Ectodermal cell (in vitro differentiated cells): ENCODE results near the gene ARPC5.

Experiments
- H3K27ac ChIP-seq: 2 replicates; pipeline ENCODE4 v1.7.0; 2013; ENCODE audit warnings: mild to moderate bottlenecking, low read depth, low read length; ENCODE audit not compliant: insufficient read depth, poor library complexity, severe bottlenecking
- H3K27me3 ChIP-seq: 2 replicates; pipeline ENCODE4 v1.7.0; 2013; ENCODE audit warnings: mild to moderate bottlenecking, low read length; ENCODE audit not compliant: insufficient read depth, control insufficient read depth, poor library complexity, severe bottlenecking
- H3K36me3 ChIP-seq: one replicate; pipeline ENCODE4 v1.7.0; 2013; ENCODE audit warnings: low read length; ENCODE audit not compliant: control insufficient read depth, insufficient read depth
- H3K4me1 ChIP-seq: one replicate; pipeline ENCODE4 v1.7.0; 2013; ENCODE audit warnings: low read length; ENCODE audit not compliant: control insufficient read depth, insufficient read depth
- H3K4me3 ChIP-seq: 2 replicates; pipeline ENCODE4 v1.7.0; 2013; ENCODE audit warnings: low read depth, low read length, control low read depth; ENCODE audit not compliant: insufficient read depth
- H3K9me3 ChIP-seq: 2 replicates; pipeline ENCODE4 v1.7.0; 2013; ENCODE audit warnings: mild to moderate bottlenecking, low read length, moderate library complexity; ENCODE audit not compliant: control insufficient read depth
- WGBS, 2 experiments: methylation state at CpG; one replicate each; pipeline ENCODE4 v1.1.7; 2013; ENCODE audit warnings: missing lambda C conversion rate in 2 of 2; 5-methylcytosine and 5-hydroxymethylcytosine counted together

The ARPC5 gene

DNA sequence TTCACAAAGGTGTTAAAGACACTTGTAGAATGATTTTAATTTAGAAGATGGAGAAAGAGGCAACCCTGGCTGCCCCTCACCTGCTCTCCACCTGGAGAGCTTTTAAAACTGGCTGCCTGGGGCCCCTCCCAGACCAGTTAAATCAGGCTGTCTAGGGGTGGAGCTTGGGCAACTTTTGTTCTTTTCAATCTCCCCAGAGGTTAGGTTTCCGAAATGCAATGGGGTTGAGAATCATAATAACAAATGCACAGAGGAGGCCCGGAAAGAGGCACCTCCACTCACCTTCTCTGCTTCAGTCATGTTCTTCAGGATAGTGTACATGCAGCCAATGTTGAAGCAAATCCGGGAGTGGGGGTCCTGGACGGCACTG, 45.7 kb downstream of the ARPC5 start:
- Histone ChIP-seq H3K27me3 (no peaks in the 10 kb centered on the region), H3K9me3 (no peaks in the 10 kb centered on the region), H3K4me1 (peaks cover 4% of the 10 kb centered on the region), H3K27ac (no peak overlapping the region), H3K36me3 (no peaks in the 10 kb centered on the region), H3K4me3 (no peak overlapping the region)
- 89 to 93% methylated on average over 4 of the region's 4 CpGs for WGBS, 2 experiments

DNA sequence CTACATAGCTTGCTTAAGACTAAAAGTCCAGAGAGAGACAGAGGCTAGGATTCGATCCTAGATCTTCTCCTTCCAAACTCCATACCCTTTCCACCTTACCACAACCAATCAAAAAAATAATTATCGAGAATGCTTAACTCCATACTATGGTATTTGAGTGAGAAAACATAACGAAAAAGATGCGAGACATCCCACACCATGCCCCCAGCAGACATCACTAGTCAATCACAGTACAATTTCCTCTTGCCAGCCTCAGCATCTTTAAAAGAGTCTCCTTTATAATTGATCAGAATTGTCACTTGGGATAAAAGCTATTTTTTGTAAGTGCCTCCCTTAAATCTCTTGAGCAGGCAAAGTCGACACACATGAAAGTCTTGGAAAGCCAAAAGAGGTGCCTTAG, 46.2 kb downstream of the ARPC5 start:
- Histone ChIP-seq H3K27me3 (no peaks in the 10 kb centered on the region), H3K27ac (no peak overlapping the region), H3K9me3 (no peaks in the 10 kb centered on the region), H3K36me3 (no peaks in the 10 kb centered on the region), H3K4me3 (no peak overlapping the region), H3K4me1 (peaks cover 4% of the 10 kb centered on the region)
- WGBS, 2 experiments: 90 to 96% methylated on average over 5 of the region's 5 CpGs

DNA sequence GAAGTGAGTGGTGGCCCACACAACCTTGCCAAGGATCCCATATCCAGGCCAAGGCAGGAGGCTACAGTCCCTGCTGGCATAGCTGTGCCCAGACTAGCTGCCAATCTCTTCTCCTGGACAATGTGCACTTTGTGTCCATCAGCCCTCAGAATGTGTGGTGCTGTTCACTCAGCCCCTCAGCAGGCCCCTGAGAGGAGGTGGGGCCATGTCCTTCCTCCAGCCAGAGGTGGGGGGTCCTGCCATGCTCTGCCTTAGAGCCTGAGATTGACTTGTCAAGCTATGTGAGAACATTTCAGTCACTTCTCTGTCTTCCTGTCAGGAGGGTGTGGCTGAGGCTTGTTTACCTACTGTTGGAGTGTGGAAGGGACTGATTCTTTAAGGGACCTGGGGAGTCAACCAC, 46.8 kb downstream of the ARPC5 start:
- no peaks in the 10 kb centered on the region for H3K27me3 ChIP-seq
- no peak overlapping the region for H3K4me3 ChIP-seq
- no peaks in the 10 kb centered on the region for H3K9me3 ChIP-seq
- peaks cover 4% of the 10 kb centered on the region for H3K4me1 ChIP-seq
- H3K36me3 ChIP-seq: no peaks in the 10 kb centered on the region
- no peak overlapping the region for H3K27ac ChIP-seq

DNA sequence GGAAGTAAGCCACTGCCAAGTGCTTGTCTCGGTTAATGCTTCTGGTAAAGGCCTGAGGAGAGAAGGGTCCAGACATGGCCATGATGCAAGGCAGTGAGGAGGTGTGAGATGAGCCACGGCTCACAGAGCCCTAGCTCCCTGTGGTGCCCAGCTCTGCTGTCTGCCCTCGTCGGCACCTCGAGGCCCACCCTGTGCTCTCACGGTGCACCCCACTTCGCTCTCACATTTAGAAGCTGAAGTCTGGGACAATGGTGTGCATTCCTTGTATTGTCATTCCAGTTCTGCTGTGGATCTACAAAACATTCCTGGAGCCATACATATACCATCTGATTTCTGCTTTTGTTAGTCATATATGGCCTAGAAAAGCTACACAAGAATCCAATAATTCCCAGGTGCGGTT, 48.7 kb downstream of the ARPC5 start:
- Histone ChIP-seq H3K9me3 (no peaks in the 10 kb centered on the region), H3K27me3 (no peaks in the 10 kb centered on the region), H3K36me3 (no peaks in the 10 kb centered on the region), H3K4me1 (peaks cover 4% of the 10 kb centered on the region), H3K4me3 (no peak overlapping the region), H3K27ac (no peak overlapping the region)
- WGBS, 2 experiments: 92% methylated on average over 8 of the region's 8 CpGs

DNA sequence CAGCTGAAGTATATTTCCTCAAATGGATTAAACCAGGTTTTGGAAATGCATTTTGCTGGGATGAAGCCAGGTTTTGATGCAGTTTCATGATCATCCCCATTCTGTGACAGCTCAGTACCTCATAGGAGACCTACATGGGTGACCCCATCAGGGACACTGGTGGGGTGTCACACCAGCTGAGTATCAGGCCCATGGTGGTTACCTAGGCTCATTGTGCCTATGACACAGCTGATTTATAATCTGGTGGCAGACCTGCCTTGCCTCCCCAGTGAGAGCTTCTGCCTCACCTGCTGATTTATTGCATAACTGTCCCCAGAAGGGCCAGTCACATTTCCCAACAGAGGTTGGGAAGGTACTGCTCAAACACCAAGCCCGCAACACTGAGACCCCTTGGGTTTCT, 49.1 kb downstream of the ARPC5 start:
- WGBS, 2 experiments: 93 to 94% methylated on average over 1 of the region's 1 CpG
- Histone ChIP-seq H3K4me3 (no peak overlapping the region), H3K27ac (no peak overlapping the region), H3K27me3 (no peaks in the 10 kb centered on the region), H3K4me1 (peaks cover 4% of the 10 kb centered on the region), H3K36me3 (no peaks in the 10 kb centered on the region), H3K9me3 (no peaks in the 10 kb centered on the region)

DNA sequence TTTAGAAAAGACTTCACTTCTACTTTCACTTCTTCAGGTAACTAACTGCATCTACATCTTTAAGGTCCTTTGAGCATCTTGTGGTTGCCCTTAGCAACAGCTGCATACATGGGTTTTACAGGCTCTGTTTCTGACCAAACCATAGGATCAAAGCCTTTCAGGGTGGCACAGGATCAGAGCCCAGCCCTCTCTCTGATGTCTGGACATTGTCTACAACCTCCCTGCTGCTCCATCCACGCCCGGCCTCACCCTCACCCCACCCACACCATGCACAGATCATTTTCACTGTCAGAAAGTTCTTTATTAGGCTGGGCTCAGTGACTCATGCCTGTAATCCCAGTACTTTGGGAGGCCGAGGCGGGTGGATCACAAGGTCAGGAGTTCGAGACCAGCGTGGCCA, 50.5 kb downstream of the ARPC5 start:
- 87 to 89% methylated on average over 6 of the region's 6 CpGs for WGBS, 2 experiments
- no peaks in the 10 kb centered on the region for H3K9me3 ChIP-seq
- H3K36me3 ChIP-seq: no peaks in the 10 kb centered on the region
- H3K27me3 ChIP-seq: no peaks in the 10 kb centered on the region
- peaks cover 7% of the 10 kb centered on the region for H3K4me1 ChIP-seq
- H3K4me3 ChIP-seq: no peak overlapping the region
- no peak overlapping the region for H3K27ac ChIP-seq

DNA sequence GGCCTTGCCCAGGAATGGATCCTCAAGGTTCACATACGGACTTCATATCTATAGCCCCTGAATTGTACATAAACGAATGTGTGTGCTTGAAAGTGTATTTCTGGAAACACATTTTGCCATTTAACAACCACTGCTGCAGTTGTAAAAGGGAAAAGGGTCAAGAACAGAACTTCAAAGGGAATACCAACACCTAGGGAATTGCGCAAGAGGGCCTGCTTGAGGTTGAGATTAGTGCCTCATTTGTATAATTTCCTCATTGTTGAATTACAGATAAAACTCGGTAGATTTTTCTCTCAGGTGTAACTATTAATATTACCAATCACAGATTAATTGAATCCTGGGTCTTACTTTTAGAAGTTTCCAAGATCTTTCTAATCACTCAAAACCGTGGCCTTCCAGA, 51.4 kb downstream of the ARPC5 start:
- H3K9me3 ChIP-seq: no peaks in the 10 kb centered on the region
- WGBS, 2 experiments: 79 to 97% methylated on average over 3 to 5 of the region's 5 CpGs
- no peak overlapping the region for H3K4me3 ChIP-seq
- no peaks in the 10 kb centered on the region for H3K36me3 ChIP-seq
- no peaks in the 10 kb centered on the region for H3K27me3 ChIP-seq
- peaks cover 8% of the 10 kb centered on the region for H3K4me1 ChIP-seq
- no peak overlapping the region for H3K27ac ChIP-seq

DNA sequence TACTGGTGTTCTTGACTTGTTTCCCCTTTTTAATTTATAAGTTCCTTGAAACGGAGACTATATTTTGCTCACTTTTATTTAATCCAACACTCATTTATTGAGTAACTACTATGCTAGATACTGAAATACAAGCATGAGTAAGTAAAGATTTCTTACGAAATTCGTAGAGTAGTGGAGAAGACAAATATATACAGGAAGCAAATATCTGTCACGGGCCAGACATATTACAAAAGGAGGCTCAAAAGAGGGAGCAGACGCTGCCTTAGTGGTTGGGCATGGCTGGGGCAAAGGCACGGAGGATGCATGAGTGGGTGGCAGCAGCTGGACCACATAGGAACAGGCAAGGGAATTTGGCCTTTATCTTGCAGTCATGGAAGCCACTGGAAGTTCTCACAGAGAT, 52.1 kb downstream of the ARPC5 start:
- H3K4me3 ChIP-seq: no peak overlapping the region
- peaks cover 3% of the 10 kb centered on the region for H3K4me1 ChIP-seq
- no peak overlapping the region for H3K27ac ChIP-seq
- no peaks in the 10 kb centered on the region for H3K9me3 ChIP-seq
- 92 to 94% methylated on average over 6 of the region's 6 CpGs for WGBS, 2 experiments
- H3K36me3 ChIP-seq: no peaks in the 10 kb centered on the region
- H3K27me3 ChIP-seq: no peaks in the 10 kb centered on the region

DNA sequence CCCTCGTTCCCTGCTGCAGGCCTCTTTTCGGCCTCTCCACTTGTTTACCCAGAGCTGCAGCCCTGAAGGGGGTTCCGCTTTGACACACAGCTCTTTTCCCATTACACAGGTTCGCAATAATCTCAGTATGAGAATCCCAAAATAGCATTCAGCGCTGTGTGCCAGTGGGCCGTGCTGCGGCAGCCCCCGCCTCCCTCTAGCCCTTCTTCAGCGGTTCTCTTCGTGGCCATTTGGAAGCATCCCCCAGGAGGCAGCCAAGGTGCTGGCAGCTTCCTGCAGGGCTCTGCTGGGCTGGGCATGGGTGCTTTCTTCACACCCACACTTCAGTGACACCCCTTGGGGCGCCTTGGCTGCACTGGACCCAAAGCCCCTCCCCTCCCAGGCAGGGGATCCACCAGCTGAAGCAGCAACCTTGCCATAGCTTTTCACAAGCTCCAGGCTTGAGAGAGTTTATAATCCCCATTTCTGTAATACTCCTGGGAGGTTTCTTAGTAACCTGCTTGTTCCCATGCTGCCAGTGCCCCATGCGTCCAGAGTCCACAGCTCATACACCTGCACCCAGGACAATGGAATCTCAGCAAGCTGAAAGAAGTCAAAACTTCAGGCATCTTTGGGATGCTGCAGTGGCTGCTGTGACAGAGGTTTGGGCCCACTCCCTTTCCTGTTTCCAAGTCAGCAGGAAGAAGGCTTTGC, 53.4 kb downstream of the ARPC5 start:
- no peaks in the 10 kb centered on the region for H3K36me3 ChIP-seq
- H3K27me3 ChIP-seq: no peaks in the 10 kb centered on the region
- no peaks in the 10 kb centered on the region for H3K9me3 ChIP-seq
- peaks cover 3% of the 10 kb centered on the region for H3K4me1 ChIP-seq
- H3K27ac ChIP-seq: no peak overlapping the region
- no peak overlapping the region for H3K4me3 ChIP-seq
- WGBS, 2 experiments: 91 to 93% methylated on average over 12 of the region's 12 CpGs

DNA sequence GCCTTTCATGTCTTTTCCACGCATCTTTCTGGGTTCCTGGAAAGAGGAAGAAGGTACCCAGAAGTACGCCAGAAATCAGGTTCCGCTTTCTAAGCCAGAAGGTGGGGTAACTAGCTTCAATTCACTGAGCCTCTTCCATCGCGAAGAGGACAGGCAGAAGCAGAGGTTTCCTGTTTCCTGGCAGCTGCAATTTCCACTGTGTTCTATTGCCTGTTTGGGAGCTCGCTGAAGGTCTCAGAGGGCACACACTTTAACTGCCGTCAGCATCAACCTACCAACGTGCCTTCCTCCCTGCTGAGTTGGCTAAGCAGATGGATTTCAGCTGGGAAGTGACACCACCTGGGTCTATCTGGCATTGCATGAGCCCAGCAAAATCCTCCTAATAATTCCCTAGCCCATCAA, 55.3 kb downstream of the ARPC5 start:
- Histone ChIP-seq H3K27ac (no peak overlapping the region), H3K4me3 (no peak overlapping the region), H3K27me3 (no peaks in the 10 kb centered on the region), H3K9me3 (no peaks in the 10 kb centered on the region), H3K36me3 (no peaks in the 10 kb centered on the region), H3K4me1 (peaks cover 3% of the 10 kb centered on the region)
- 60 to 61% methylated on average over 8 of the region's 8 CpGs for WGBS, 2 experiments

DNA sequence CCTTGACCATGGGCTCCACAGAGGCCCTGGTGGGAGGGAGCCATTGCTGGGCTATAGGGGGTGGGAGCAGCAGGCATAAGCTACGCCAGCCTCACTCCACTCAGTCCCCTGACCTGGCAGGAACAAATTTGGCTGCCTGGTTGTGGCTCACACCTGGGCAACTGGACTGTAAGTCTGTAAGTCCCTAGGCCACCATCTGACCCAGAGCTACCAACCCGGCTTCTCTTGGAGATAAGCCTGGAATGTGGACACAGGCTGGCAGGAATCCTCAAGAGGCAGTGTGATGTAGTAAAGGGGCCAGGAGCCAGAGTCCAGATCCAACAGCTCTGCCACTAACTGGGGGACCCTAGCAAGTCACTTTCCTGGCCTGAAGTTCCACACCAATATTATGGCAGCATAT, 56.7 kb downstream of the ARPC5 start:
- peaks cover 3% of the 10 kb centered on the region for H3K4me1 ChIP-seq
- no peaks in the 10 kb centered on the region for H3K36me3 ChIP-seq
- no peaks in the 10 kb centered on the region for H3K9me3 ChIP-seq
- H3K27ac ChIP-seq: no peak overlapping the region
- H3K27me3 ChIP-seq: no peaks in the 10 kb centered on the region
- no peak overlapping the region for H3K4me3 ChIP-seq
- WGBS, 2 experiments: 93% methylated on average over 2 of the region's 2 CpGs
